Breast epithelium (tissue), 3 donors: Measurements from ENCODE around the gene OAF.

Source experiments
- POLR2A ChIP-seq: fragments of 450-650 bp; IDR thresholded peaks from one replicate; pipeline ENCODE4 v1.6.1; 2016; ENCODE audit warnings: antibody characterized with exemption, mild to moderate bottlenecking, moderate library complexity
- POLR2AphosphoS5 ChIP-seq, 3 donors: sonication (generic); formaldehyde crosslinking; IDR thresholded peaks; one replicate each; pipeline ENCODE4 v1.6.1; 2017; ENCODE audit warnings: antibody characterized with exemption in 3 of 3

DNA sequence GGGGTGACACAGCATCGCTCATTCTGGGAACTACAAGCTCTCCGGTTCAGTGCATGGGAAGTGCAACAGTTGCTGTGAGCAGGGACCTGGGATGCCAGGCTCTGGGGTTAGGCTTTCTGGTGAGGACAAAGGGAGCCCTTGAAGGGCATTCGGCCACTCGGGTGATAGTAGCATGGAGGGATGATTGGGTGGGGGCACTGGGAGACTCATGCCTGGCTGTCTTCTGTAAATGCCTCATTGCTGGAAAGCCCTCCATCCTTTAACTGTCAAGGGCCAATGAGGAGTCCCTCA is 9.9 kb downstream of the OAF start:
- TF ChIP-seq POLR2A = no peak
- no peak for TF ChIP-seq POLR2AphosphoS5 (IDR thresholded peaks at IDR 0.05)
